ENCODE data around the gene SLC5A12. TPM values are rescaled to one million over a fixed set of nuclear protein-coding genes. Genes with fewer than 3 reads are reported as not detected.

The SLC5A12 gene
- total RNA-seq, 1 donor from 2014 or later = 1.4 TPM

DNA sequence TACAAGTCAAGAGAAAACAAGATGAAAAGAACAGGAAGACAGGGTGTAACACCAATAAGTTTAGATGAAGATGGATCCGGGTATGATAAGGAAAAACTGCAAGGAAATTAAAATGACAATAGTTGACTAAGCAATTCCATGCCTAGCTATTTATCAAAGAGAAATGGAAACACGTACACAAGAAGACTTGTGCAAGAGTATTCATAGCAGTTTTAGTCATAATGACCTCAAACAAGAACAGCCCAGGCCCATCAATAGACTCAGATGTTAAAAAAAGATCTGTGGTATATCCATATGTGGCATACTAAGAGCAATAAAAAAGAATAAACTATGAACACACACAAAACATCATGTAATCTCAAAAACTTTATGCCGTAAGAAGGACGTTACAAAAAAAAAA lies 33.2 kb downstream of the SLC5A12 start:
- Mint-ChIP-seq H3K4me3 (ENCODE audit: unreplicated experiment) (no peak overlapping the region), H3K27me3 (ENCODE audit: low read depth) (no peaks in the 10 kb centered on the region), H3K4me1 (ENCODE audit: low read depth) (no peaks in the 10 kb centered on the region), H3K27ac (ENCODE audit: unreplicated experiment) (no peak overlapping the region), H3K9me3 (ENCODE audit: low read depth) (no peaks in the 10 kb centered on the region), H3K36me3 (ENCODE audit: low read depth) (no peaks in the 10 kb centered on the region)
- DNase-seq (ENCODE audit: low spot score) = no peak
- TF ChIP-seq, protein P1, sequence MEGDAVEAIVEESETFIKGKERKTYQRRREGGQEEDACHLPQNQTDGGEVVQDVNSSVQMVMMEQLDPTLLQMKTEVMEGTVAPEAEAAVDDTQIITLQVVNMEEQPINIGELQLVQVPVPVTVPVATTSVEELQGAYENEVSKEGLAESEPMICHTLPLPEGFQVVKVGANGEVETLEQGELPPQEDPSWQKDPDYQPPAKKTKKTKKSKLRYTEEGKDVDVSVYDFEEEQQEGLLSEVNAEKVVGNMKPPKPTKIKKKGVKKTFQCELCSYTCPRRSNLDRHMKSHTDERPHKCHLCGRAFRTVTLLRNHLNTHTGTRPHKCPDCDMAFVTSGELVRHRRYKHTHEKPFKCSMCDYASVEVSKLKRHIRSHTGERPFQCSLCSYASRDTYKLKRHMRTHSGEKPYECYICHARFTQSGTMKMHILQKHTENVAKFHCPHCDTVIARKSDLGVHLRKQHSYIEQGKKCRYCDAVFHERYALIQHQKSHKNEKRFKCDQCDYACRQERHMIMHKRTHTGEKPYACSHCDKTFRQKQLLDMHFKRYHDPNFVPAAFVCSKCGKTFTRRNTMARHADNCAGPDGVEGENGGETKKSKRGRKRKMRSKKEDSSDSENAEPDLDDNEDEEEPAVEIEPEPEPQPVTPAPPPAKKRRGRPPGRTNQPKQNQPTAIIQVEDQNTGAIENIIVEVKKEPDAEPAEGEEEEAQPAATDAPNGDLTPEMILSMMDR (IDR thresholded peaks at IDR 0.05) = no peak

DNA sequence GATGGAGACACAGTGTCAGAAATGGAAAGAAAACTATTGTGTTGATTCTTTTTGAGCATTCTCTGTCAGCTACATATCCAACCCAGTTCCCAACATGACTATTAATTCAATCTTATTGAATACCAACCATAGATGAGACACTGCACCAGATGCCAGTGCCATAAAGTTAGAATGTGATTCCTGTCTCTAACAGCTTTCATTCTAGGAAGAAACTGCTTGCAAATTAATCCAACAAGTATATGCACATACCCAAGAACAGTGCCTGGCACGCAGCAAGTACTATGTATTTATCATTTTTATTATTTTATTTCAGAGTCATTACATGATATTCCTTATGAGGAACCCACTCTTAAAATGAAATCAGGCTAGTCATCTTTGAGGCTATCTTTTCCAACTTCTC lies 34.5 kb downstream of the SLC5A12 start:
- H3K4me1 Mint-ChIP-seq (ENCODE audit: low read depth) = no peaks in the 10 kb centered on the region
- DNase-seq (ENCODE audit: low spot score) = no peak
- H3K27ac Mint-ChIP-seq (ENCODE audit: unreplicated experiment) = no peak overlapping the region

DNA sequence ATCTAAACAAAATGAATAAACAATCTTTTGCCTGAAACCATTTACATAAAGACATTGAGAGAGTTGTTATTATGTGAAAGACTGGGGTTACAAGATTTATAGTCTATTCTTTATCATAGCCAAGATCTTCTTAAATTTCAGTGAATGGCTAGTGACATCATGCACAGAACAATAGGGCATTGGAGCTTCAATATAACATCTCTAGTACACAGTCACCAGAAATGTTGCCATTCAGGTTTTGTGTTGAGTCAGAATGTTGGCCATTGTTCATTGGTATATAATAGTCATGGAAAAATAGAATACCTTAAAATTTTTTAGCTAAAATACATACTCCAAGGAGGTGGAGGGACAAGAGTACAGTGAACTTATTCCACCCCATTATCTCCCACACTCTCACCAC lies 44.3 kb downstream of the SLC5A12 start:
- TF ChIP-seq, protein P1 (IDR thresholded peaks at IDR 0.05) = no peak
- H3K27ac Mint-ChIP-seq (ENCODE audit: unreplicated experiment) = no peak overlapping the region
- no peaks in the 10 kb centered on the region for H3K4me1 Mint-ChIP-seq (ENCODE audit: low read depth)
- no peaks in the 10 kb centered on the region for H3K36me3 Mint-ChIP-seq (ENCODE audit: low read depth)
- H3K4me3 Mint-ChIP-seq (ENCODE audit: unreplicated experiment) = no peak overlapping the region
- DNase-seq (ENCODE audit: low spot score) = no peak
- H3K9me3 Mint-ChIP-seq (ENCODE audit: low read depth) = no peaks in the 10 kb centered on the region
- no peaks in the 10 kb centered on the region for H3K27me3 Mint-ChIP-seq (ENCODE audit: low read depth)

More for the DNA sequence above, 34.5 kb downstream of the SLC5A12 start:
- Mint-ChIP-seq H3K4me3 (ENCODE audit: unreplicated experiment) (no peak overlapping the region), H3K36me3 (ENCODE audit: low read depth) (no peaks in the 10 kb centered on the region), H3K9me3 (ENCODE audit: low read depth) (no peaks in the 10 kb centered on the region), H3K27me3 (ENCODE audit: low read depth) (no peaks in the 10 kb centered on the region)
- TF ChIP-seq, protein P1 (IDR thresholded peaks at IDR 0.05) = no peak

DNA sequence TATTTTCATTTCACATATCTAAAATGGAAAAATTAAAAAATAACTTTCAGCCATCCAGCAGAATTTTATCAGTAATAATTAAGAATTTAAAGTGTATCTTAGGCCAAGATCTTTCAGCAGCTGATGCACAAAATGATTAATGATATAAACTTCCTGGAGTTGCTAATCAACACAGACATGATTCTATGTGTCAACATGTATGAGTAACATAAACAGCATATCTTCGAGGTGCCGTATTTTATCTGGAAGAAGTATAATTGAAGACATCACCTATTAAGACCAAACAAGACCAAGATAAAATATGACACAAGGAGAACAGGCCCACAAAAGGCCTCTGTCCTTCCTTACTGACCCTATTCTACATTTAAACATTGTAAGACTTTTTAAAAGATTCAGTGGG lies 45.2 kb downstream of the SLC5A12 start:
- Mint-ChIP-seq H3K9me3 (ENCODE audit: low read depth) (no peaks in the 10 kb centered on the region), H3K4me3 (ENCODE audit: unreplicated experiment) (no peak overlapping the region), H3K36me3 (ENCODE audit: low read depth) (no peaks in the 10 kb centered on the region), H3K27me3 (ENCODE audit: low read depth) (no peaks in the 10 kb centered on the region), H3K27ac (ENCODE audit: unreplicated experiment) (no peak overlapping the region), H3K4me1 (ENCODE audit: low read depth) (no peaks in the 10 kb centered on the region)
- TF ChIP-seq, protein P1 (IDR thresholded peaks at IDR 0.05) = no peak
- DNase-seq (ENCODE audit: low spot score) = no peak

DNA sequence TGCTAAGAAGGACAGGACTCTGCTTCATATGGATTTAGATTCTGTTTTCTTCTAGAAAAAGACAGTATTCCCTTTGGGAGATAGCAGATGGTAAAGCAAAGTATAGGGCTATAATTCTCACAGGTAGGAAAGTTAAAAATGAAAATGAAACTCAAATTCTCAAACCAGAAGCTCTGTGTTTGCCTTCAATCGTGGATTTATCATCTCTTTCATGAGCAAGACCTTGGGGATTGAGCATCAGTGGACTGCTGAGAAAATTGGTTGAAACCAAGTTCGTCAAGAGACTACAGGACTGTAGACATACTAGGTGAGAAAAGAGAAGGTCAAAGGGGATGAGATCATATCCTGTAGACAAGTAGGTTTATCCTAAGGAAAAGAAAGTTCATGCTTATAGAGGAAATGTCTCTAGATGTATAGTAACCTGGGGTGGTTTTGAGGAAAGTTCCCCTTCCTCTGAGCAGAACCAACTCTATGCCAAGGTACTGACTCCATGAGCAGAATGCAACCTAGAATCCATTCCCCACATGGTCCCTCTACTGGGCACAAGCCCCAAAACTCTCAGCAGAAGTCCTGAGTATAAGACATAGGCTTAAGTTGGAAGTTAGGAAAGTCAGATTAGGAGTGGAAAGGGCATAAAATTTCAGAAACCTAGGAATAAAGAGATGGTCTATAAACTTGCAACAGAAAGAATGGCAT lies 46.5 kb downstream of the SLC5A12 start:
- H3K36me3 Mint-ChIP-seq (ENCODE audit: low read depth) = no peaks in the 10 kb centered on the region
- TF ChIP-seq, protein P1 (IDR thresholded peaks at IDR 0.05) = no peak
- DNase-seq (ENCODE audit: low spot score) = no peak
- H3K4me3 Mint-ChIP-seq (ENCODE audit: unreplicated experiment) = no peak overlapping the region
- no peaks in the 10 kb centered on the region for H3K27me3 Mint-ChIP-seq (ENCODE audit: low read depth)
- H3K4me1 Mint-ChIP-seq (ENCODE audit: low read depth) = no peaks in the 10 kb centered on the region
- no peaks in the 10 kb centered on the region for H3K9me3 Mint-ChIP-seq (ENCODE audit: low read depth)
- H3K27ac Mint-ChIP-seq (ENCODE audit: unreplicated experiment) = no peak overlapping the region

Data from chondrocyte (in vitro differentiated cells).